Lower lobe of right lung (tissue), 2 donors: Measurements from ENCODE around the gene ZSCAN29. TPM values are rescaled to one million over a fixed set of nuclear protein-coding genes. Genes with fewer than 3 reads are reported as not detected.

Experiments used
- ATAC-seq, 2 donors: fragments of 200-7000 bp; cut with Tn5 transposase; one replicate each; pipeline ENCODE4 v1.9.1; 2020 to 2022; ENCODE audit warnings: mild to moderate bottlenecking in 2 of 2, moderate library complexity in 2 of 2
- DNase-seq: peaks from one replicate; pipeline ENCODE4 v3.0.0-alpha.2; 2020
- H3K27ac ChIP-seq: fragments of 200-600 bp; one replicate; pipeline ENCODE4 v1.8.0; 2022
- H3K27me3 ChIP-seq: fragments of 200-600 bp; one replicate; pipeline ENCODE4 v1.8.0; 2022; ENCODE audit warnings: low read depth
- H3K36me3 ChIP-seq: fragments of 200-600 bp; one replicate; pipeline ENCODE4 v1.8.0; 2022; ENCODE audit warnings: mild to moderate bottlenecking
- H3K4me1 ChIP-seq: fragments of 200-600 bp; one replicate; pipeline ENCODE4 v1.8.0; 2022
- H3K4me3 ChIP-seq: fragments of 200-600 bp; one replicate; pipeline ENCODE4 v1.8.0; 2022; ENCODE audit warnings: mild to moderate bottlenecking
- H3K9me3 ChIP-seq: fragments of 200-600 bp; one replicate; pipeline ENCODE4 v1.8.0; 2022
- CTCF ChIP-seq: fragments of 200-600 bp; IDR thresholded peaks from one replicate; pipeline ENCODE4 v1.8.0; 2022; ENCODE audit warnings: antibody characterized with exemption, mild to moderate bottlenecking
- intact Hi-C: fragments of 100-400 bp; cut with DNase I; formaldehyde crosslinking; loops from one replicate; pipeline ENCODE4 v1.11.0; 2022
- total RNA-seq: library from RNA; stranded (reverse); fragmentation: NEBNext Ultra II Directional; extraction: Animal tissue kit (Norgen Biotek cat#: 25700); gene quantifications from one replicate; pipeline ENCODE4 v1.2.1, GENCODE V29; 2021
- donor health status: DM: no; HTN: yes; CAD: no; lungs with severe emphysema.

Gene ZSCAN29
- total RNA-seq, 1 donor from 2014 or later: 24.3 TPM

DNA sequence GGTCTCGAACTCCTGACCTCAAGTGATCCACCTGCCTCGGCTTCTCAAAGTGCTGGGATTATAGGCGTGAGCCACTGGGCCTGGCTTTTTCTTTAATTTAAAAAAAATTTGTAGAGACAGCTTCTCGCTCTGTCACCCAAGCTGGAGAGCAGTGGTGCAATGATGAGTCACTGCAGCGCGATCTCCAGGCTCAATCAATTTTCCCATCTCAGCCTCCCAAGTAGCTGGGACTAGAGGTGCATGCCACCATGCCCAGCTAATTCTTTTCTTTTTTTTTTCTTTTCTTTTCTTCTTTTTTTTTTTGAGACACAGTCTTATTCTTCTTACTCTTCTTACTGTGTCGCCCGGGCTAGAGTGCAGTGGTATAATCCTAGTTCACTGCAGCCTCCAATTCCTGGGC lies 19.9 kb upstream of the ZSCAN29 start:
- DNase-seq (no peak), ATAC-seq (no peak)
- no peaks in the 10 kb centered on the region for H3K27me3 ChIP-seq
- intact Hi-C loops: no loop called here
- peaks cover 76% of the 10 kb centered on the region for H3K36me3 ChIP-seq
- no peak for TF ChIP-seq CTCF
- no peak overlapping the region for H3K4me3 ChIP-seq
- H3K27ac ChIP-seq: no peak overlapping the region
- no peaks in the 10 kb centered on the region for H3K4me1 ChIP-seq
- H3K9me3 ChIP-seq: no peaks in the 10 kb centered on the region

- DNase-seq (no peak), ATAC-seq (no peak)
- no peak overlapping the region for H3K4me3 ChIP-seq
- peaks cover 96% of the 10 kb centered on the region for H3K36me3 ChIP-seq
- no peaks in the 10 kb centered on the region for H3K27me3 ChIP-seq
- H3K4me1 ChIP-seq: no peaks in the 10 kb centered on the region
- no peaks in the 10 kb centered on the region for H3K9me3 ChIP-seq
- TF ChIP-seq CTCF: no peak
- H3K27ac ChIP-seq: no peak overlapping the region
- intact Hi-C loops: no loop called here
Observed at GRCh38 chr15:43383070-43383469, 12.2 kb upstream of the ZSCAN29 start.

- DNase-seq: no peak
- Histone ChIP-seq H3K4me1 (no peaks in the 10 kb centered on the region), H3K9me3 (no peaks in the 10 kb centered on the region), H3K36me3 (peaks cover 96% of the 10 kb centered on the region), H3K27me3 (no peaks in the 10 kb centered on the region), H3K27ac (no peak overlapping the region), H3K4me3 (no peak overlapping the region)
- ATAC-seq: no peak
- intact Hi-C loops: no loop called here
- TF ChIP-seq CTCF: no peak
Observed at GRCh38 chr15:43382310-43382709, 11.5 kb upstream of the ZSCAN29 start.

DNA sequence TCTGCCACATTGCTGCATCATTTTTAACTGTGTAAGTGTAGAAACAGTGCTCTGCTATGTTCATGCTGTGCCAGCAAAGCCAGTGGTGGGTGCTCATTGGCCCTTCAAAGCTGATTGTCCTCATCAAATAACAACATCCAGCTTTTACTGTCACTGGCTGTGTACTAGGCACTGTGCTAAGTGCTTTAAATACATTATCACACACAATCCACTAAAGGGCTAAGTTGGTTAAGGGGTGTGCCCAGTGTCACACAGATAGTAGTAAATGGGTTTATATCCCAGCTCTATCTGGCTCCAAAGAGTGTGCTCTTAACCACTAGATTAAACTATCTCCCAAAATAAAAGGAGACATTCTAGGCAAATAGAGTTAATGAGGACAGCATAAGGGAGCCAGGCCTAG lies 7.8 kb upstream of the ZSCAN29 start:
- intact Hi-C loops: no loop called here
- Histone ChIP-seq H3K9me3 (no peaks in the 10 kb centered on the region), H3K27ac (no peak overlapping the region), H3K4me1 (no peaks in the 10 kb centered on the region), H3K4me3 (no peak overlapping the region), H3K27me3 (no peaks in the 10 kb centered on the region), H3K36me3 (peaks cover 68% of the 10 kb centered on the region)
- DNase-seq (no peak), ATAC-seq (no peak)
- no peak for TF ChIP-seq CTCF

DNA sequence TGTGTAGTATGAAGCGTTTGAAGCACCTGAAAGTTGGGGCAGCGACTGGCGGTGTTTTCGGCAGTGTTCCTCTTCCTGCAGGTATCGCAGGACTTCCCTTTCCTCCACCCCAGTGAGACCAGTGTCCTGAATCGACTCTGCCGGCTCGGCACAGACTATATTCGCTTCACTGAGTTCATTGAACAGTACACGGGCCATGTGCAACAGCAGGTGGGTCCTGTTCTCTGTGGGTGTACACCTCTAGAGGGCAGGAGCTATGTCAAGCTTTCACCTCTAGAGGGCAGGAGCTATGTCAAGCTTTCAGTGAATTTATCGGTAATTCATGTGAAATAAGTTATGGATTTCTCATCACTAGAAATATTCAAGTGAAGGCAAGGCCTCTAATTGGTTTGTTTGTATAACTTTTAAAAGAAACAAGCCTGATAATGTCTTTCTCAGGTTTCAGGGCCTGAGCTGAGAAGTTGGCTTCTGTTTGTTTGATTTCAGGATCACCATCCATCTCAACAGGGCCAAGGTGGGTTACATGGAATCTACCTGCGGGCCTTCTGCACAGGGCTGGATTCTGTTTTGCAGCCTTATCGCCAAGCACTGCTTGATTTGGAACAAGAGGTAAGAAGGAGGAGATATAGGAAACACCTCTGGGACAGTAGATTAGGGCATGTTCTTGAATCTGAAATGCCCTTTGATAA lies 5.3 kb upstream of the ZSCAN29 start:
- DNase-seq (no peak), ATAC-seq (peak in 1 of 2 donors; percentile 55)
- H3K27me3 ChIP-seq: no peaks in the 10 kb centered on the region
- H3K27ac ChIP-seq: no peak overlapping the region
- H3K9me3 ChIP-seq: no peaks in the 10 kb centered on the region
- peak; percentile 66 for TF ChIP-seq CTCF
- H3K4me3 ChIP-seq: no peak overlapping the region
- H3K36me3 ChIP-seq: peaks cover 45% of the 10 kb centered on the region
- intact Hi-C loops: no loop called here
- H3K4me1 ChIP-seq: peaks cover 13% of the 10 kb centered on the region
